GM19099 (cell line): ENCODE measurements around the gene KLRF2.
A peak's percentile ranks its signal among the peaks of the same experiment; 100 is the strongest.

ENCODE experiments used
- POLR2A ChIP-seq: IDR thresholded peaks from 3 replicates; pipeline ENCODE4 v1.6.1; 2011; ENCODE audit warnings: low read depth; ENCODE audit not compliant: insufficient read length; ENCODE audit errors: extremely low read depth

Gene KLRF2, protein sequence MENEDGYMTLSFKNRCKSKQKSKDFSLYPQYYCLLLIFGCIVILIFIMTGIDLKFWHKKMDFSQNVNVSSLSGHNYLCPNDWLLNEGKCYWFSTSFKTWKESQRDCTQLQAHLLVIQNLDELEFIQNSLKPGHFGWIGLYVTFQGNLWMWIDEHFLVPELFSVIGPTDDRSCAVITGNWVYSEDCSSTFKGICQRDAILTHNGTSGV

DNA sequence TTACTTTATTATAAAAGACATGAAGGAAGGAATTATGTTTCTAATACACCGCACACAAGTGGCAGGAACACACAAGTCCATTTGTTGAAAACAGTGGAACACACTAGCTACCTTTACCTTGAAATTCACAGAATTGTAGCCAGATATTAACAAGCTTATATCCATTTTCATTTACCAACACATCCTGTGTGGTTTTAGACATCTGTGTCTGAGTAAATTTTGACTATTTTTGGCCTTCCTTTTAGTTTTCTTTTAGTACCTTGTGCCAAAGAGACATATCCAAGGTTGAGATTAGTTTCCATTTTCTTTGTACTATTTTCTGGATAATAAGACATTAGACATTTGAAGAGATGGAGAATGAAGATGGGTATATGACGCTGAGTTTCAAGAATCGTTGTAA, at the start of gene KLRF2:
TSS of gene KLRF2 (plus strand) at position 244 of the 400 bp plus-strand sequence. CDS start at position 351, 107 bp downstream.
- TF ChIP-seq POLR2A: no peak

DNA sequence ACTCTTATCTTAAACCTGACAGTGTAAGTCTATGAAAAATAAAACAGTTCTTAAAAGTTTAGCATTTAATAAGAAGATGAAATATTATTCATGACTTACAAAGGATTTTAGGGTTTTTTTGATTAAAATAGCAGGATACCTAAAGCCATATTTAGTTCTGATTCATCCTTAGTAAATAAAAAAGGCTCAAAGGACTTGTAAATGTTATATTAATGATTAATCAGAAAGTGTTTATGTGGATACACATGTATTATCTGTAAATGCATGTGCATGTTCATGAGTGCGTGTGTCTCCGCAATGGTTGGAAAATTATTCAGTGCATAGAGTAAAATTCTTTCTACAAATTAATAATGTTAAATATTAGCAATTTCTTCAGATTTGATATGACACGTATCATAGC, 49.6 kb upstream of the KLRF2 start:
- TF ChIP-seq POLR2A: no peak

DNA sequence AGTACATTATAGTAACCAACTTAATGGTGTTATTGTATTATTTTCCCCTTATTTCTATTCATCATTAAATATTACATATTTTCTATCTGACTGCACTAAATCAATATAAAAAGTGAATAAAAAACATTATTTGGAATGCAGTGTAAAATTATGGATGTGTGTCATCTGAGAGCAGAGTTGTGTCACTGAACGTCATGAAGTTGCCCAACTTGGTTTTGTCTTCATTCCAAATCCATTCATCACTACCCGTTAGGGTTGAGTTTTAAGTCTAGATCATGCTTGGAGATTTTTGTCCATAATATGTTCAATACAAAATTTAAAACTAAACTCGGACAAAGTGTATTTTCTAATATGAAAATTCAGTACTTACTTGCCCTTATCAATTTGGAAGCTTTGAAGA, 37.9 kb upstream of the KLRF2 start:
- no peak for TF ChIP-seq POLR2A

DNA sequence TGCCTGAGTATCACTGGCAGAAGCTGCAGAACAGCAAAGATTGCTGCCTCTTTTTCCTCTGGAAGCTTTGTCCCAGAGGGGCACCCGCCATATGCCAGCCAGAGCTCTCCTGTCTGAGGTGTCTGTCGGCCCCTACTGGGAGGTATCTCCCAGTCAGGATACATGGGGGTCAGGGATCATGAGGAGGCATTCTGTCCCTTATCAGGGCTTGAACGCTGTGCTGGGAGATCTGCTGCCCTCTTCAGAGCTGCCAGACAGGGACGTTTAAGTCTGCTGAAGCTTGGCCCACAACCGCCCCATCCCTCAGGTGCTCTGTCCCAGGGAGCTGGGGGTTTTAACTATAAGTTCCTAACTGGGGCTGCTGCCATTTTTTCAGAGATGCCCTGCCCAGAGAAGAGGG, 32.4 kb upstream of the KLRF2 start:
- TF ChIP-seq POLR2A: no peak

DNA sequence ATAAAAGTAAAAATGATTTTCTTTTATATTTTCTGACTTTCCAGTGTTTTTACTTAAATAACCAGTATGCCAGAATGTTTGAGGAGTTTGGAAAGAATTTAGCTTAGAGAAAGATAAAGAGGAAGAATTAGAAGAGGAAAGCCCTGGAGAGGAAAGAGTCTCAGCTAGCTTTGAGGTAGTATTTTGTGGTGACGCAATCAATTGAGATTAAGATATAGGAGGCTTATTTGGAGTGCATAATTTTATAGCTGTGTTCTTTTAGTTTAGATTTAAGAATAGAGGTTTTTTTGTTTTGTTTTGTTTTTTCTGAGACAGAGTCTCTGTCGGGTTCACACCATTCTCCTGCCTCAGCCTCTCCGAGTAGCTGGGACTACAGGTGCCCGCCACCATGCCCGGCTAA, 30.2 kb upstream of the KLRF2 start:
- TF ChIP-seq POLR2A: no peak

DNA sequence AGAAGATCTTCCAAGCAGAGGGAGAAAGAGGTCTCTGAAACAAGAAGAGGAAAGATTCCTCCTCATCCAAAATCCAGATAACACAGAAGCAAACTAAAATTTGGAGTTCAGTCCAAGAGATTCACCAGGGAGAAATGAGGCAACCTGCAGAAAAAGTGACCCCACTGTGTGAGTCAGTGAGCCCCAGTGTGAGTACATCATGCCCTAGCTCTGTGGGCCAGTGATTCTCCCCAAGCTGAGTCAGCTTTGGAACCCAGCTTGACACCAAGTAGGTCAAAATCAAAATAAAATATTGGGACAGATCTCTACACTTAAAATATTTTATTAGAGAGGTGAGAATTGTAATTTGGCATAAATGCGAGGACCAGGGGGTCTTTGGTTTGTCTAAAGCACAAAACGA, 29.4 kb upstream of the KLRF2 start:
- TF ChIP-seq POLR2A: no peak

DNA sequence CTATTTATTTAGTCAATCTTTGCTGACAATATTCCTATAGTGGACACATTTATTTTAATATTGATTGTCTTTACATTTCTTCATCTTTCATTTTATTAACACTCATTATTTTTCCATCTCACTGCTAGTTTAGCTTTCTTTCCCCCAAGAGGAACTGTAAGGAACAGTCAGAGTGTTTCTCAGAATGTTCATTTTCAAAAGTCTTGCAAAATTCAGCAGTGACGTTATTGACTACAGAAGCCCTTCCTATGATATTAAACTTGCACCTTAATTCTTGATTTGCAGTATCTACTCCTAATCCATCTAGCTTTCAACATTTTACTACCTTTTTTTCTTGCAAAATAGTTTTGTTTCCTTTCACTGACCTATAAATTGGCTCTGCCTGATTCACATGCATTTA, 25.1 kb upstream of the KLRF2 start:
- TF ChIP-seq POLR2A: no peak

DNA sequence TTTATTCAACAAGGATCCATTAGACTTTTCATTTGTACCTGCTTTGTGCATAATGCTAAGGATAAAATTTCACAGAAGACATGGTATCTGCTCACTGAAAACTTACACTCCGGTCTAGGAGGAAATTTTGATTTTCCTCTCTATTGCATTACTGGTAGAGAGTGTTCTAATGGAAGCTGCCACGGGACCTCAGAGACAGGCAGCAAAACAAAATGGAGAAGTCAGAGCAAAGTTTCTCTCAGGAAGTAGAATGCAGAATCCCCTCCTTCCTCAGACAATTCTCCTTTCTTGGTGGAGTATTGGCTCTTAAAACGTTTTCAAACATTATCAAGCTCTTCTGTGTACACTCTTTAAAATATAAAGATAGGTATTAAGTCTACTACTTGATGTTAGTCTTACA, 24.4 kb upstream of the KLRF2 start:
- no peak for TF ChIP-seq POLR2A

DNA sequence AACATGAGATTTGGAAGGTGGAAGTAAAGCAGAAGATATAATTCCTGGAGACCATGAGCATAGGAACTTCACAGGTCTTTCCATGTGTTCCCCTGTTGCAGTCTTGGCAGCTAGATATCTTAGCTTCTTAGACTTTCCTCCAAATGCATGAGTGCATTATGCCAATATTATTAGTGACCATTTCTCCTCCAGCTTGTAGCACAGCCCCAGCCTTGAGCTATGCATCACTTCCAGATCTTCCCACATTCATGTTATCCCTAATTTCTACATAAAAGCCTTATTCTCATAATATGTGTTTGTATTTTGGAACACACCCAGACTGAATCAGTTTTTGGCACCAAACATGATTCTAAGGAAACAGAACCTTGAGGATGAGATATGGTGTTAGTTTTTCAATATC, 23.2 kb upstream of the KLRF2 start:
- no peak for TF ChIP-seq POLR2A

DNA sequence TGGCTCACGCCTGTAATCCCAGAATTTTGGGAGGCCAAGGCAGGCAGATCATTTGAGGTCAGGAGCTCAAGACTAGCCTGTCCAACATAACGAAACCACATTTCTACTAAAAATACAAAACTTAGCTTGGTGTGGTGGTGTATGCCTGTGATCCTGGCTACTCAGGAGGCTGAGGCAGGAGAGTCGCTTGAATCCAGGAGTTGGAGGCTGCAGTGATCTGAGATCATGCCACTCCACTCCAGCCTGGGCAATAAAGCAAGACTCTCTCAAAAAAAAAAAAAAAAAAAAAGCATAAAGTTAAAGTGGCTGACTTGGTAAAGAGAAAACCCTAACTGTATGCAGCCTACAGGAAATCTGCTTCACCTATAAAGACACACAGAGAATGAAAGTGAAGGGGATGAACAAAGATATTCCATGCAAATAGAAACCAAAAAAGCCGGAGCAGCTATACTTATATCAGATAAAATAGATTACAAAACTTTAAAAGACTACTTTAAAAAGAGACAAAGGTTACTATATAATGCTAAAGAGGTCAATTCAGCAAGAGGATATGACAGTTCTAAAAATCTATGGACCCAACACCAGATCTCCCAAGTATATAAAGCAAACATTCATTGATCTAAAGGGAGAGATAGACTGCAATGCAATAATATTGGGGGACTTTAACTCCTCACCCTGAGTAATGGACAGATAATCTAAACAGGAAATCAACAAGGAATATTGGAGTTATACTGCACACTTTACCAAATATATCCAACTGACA, 16.2 kb upstream of the KLRF2 start:
- TF ChIP-seq POLR2A: no peak

DNA sequence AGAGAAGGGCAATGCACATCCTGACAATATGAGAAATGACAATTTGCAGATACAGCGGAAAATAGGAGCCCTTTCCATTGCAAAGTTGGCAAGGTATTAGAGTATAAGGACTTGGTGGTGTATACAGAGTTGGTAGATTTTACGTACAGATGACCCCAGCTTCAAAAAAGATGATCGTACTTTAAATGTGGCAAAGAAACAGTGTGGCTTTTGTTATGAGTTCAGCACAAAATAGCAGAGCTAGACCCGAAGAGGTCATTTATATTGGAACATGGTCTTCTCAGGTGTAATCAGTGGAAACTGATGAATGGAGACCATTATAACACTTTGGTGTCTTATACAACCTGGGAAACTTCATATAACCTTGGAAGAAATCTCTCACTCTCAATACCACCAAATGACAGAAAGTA, 14.4 kb upstream of the KLRF2 start:
- no peak for TF ChIP-seq POLR2A

DNA sequence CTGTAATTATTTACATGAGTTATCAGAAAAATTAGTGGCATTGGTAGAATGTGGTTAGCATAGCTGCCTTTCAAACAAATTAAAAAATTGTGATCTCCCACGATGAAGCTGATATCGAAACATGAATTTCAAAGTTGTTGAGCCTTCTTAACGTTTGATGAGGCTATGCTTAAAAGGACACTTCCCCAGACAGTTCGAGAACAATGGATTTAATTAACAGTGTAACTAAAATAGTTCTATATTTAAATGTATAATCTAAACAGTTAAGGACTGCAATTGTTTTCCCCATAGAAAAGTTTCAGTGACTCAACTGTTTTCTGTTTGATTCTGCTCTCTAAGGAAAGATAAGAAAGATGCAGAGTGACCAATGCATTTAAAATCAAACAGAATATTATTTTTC, 13.8 kb upstream of the KLRF2 start:
- TF ChIP-seq POLR2A: no peak

DNA sequence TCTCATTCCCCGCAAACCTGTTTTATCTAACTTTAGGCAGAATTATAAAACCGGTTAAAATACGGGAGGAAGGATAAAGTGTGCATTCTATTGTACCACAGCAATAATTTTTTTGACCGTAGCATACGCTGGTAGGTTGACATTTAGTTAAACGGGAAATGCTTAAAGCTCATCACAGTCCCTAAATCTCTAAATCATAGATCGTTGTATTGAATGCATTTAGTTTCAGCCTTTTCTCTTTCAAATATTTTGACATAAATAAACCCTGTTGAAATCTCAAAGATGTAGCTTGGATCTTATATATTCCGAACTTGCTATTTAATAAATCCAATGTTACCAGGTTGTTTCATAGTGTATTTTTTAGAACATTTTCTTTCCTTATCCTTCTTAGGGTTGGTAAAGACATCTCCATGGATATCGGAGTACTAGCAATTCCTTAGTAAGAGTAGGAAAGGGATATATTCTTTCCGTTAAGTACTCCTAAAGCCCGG, 12.9 kb upstream of the KLRF2 start:
- TF ChIP-seq POLR2A: no peak

DNA sequence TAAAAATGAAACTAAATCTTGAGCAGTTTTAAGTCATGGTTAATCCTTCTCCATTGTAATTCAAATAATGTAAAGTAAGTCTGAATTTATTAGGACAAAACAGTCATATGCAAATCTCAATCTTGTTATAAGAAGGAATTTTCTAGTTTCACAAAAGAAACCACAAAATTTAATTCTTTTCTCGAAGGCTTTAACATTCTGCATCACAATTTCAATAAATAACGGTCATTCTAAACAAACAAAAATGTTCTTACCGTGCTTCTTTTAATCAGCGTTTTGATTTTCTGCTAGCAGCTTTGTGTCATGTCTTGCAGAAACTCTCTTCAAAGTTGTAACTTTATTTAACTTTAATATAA, 12.4 kb upstream of the KLRF2 start:
- no peak for TF ChIP-seq POLR2A

DNA sequence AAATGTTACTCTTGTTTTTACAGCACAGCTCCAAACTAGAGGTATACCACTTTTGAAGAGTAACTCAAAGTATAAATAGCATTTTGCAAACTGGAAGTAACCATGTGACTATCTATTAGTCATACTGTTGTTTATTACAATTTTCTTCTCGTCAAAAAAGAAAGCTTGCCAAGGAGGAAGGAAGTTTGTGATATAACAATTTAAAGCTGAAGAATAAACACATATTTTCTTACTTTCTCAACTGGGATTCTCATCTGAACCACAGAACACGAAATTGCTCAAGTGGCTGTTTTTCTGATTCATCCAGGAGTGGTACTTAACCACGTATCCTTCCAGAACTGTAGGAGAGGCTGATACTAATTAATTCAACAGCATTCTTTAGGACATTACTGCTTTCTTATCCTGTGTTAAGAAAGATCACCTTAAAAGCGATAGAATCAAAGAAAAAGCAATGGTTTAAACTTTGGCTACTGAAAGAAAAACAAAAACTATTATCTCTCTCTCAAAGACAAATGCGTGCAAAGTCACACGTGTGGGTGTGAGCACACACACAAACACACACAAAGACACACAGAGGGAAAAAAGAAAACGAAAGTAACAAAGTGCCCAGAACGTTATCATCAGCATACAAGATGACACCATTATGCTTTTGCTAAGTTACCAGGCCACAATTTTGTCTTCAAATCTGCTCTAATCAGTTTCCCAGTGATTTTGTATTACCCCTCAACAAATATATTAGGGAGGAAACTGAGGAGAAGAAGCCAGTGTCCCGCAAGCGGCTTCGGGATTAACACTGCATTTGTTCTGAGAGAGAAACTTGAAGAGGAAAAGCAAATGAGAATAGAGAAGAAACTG, 11.8 kb upstream of the KLRF2 start, which contains the start of gene CLEC2B:
TSS of gene CLEC2B (minus strand) at position 48 of the 855 bp plus-strand sequence.
- peak; percentile 24 for TF ChIP-seq POLR2A

DNA sequence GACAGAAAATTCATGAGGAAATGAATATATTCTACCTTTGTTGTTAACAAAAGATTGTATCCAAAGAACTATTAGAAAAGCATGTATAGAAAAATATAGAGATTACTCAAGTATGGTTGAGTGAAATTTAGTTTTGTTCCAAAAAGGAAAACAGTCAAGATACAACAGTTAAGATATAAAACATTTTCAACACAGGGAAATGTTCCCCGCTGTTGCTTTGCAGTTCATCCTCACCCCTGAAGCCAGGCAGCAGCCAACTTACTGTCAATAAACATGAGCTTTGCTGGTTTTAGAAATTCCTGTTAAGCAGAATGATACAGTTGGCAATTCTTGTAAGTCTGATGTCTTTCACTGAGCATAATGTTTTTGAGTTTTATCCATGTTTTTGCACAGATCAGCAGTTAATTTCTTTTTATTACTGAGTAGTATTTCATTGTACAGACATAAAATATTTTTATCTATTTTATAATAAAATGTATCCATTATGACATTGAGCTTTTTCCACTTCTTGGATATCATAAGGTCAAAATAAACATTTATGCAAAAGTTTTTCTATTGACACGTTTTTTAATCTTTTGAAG, 10.9 kb upstream of the KLRF2 start:
- TF ChIP-seq POLR2A: no peak

DNA sequence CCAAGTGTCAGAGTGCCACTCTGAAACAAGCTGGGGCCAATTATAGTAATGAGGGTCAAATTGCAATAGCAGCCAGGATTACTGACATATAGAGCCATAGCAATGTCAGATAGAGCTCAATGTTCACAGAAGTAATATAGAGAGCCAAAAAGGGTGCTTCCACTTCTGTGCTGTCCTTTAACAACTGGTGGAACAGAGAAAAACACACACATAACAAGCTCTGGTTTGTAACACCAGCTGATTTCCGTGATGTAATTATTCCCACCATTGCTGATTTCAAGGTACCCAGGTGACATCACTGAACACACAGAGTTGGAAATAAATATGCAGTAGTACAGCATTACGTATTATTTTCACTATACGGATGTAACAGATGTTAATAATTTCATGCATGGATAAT, 9.1 kb upstream of the KLRF2 start:
- no peak for TF ChIP-seq POLR2A
